Measurements from ENCODE around the gene PPP2R2D. TPM values are rescaled to one million over a fixed set of nuclear protein-coding genes. Genes with fewer than 3 reads are reported as not detected.
"Not testable (repeated sequence)": the region's sequence is repeated elsewhere in the genome, so short reads cannot be mapped to it uniquely, and the experiment has no call there.

PPP2R2D gene
- total RNA-seq, 8 experiments from 2014 or later, result 21.9 to 32.4 (median 30.7) TPM

DNA sequence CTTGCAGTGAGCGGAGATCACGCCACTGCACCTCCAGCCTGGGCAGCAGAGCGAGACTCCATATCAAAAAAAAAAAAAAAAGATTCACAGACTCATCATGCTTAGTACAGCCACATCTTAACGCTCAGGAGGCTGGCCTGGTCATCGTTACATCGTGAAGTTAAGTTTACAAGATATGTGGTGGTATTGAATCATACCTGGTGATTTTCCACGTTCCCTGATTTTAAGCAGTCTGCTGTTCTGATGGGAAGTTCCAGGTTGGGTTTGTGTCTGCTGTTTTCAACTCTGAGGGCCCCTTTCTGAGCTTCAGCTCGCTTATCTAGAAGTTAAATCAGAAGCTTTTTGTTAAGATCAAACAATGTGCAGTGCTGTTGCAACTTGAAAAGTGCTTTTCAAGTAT is 6.9 kb downstream of the PPP2R2D start:
- Histone ChIP-seq H3K4me3 (no peak overlapping the region), H3K27ac (no peak overlapping the region), H3K4me1 (replicated peaks in 1 of 2) (peaks cover 3 to 31% of the 10 kb centered on the region in 2 donors)
- no peak for ATAC-seq (replicated peaks in 6 of 8)
- in situ Hi-C loops (cut with MboI; ENCODE audit: low pct_unique_long_range_greater_than_20kb in 2 of 9, low sequenced_read_pairs in 9 of 9, unreplicated experiment in 9 of 9), result no loop called here
- 40 to 100% (median 94%) methylated on average over 1 to 6 of the region's 8 CpGs; no CpG with 5 or more reads in 1 of the 10 experiments for WGBS, 10 experiments

- Histone ChIP-seq H3K4me3 (no peak overlapping the region), H3K4me1 (replicated peaks in 1 of 2) (peaks cover 3 to 26% of the 10 kb centered on the region in 2 donors), H3K27ac (no peak overlapping the region)
- in situ Hi-C loops (cut with MboI; ENCODE audit: low pct_unique_long_range_greater_than_20kb in 2 of 9, low sequenced_read_pairs in 9 of 9, unreplicated experiment in 9 of 9), result no loop called here
- no peak for ATAC-seq (replicated peaks in 6 of 8)
- WGBS, 10 experiments, result 75 to 100% (median 97%) methylated on average over 2 to 5 of the region's 5 CpGs; no CpG with 5 or more reads in 2 of the 10 experiments
Measured at GRCh38 chr10:131908151-131908550, 7.3 kb downstream of the PPP2R2D start.

DNA sequence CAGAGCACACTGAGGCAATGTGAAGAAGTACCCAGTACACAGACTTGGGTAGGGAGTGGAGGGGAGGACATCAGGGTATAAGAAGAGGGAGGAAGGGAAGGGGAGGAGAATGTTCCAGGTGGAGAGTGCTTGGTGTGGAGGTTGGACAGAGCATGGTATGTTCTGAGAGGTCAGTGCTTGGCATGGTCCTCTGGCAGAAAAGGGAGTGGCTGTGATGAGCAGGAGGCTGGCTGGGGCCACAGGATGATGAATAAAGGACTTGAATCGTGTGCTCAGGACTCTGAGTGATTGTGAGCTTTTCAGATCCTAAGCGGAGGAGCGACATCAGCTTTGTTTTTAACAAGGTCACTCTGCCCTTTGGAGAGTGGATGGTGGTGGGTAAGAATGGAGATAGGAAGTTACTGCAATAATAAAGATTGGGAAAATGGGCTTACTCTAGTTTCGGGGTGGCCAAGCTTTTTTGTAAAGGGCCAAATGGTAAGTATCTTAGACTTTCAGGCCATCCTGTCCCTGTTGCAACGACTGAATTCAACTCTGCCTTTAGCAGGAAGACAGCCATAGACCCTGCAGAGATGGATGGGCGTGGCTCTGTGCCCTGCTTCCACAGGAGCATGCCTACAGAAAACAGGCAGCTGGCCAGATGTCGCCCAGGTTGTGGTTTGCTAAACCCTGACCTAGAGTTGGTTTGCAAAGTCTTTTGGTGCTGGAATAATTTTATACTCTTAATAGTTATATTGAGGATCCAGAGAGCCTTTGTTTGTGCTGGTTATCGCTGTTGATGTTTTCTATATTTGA is 8.4 kb downstream of the PPP2R2D start:
- Histone ChIP-seq H3K4me3 (no peak overlapping the region), H3K27ac (no peak overlapping the region), H3K4me1 (replicated peaks in 1 of 2) (peaks cover 3 to 26% of the 10 kb centered on the region in 2 donors)
- in situ Hi-C loops (cut with MboI; ENCODE audit: low pct_unique_long_range_greater_than_20kb in 2 of 9, low sequenced_read_pairs in 9 of 9, unreplicated experiment in 9 of 9), result no loop called here
- no peak for ATAC-seq (replicated peaks in 6 of 8)
- 60 to 100% (median 79%) methylated on average over 1 to 8 of the region's 8 CpGs for WGBS, 10 experiments

DNA sequence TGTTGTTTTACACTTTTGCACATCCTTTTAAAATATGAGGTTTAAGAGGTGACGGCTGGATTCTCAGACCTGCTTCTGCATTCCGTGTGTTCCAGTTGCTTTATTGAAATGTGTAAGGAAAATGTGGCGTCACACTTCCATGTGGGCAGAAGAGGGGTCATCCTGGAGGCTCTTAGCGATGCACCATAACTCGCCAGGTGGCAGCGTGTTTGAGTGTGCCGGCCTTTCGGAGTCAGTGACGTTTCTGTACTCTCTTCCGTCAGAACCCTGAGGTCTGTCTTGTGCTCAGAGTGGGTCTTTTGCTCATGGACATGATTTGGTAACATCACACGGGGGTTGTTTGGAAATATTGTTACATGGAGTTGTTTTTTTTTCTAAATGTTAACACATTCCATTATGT is 9.1 kb downstream of the PPP2R2D start:
- Histone ChIP-seq H3K4me3 (no peak overlapping the region), H3K27ac (no peak overlapping the region), H3K4me1 (replicated peaks in 1 of 2) (peaks cover 3 to 26% of the 10 kb centered on the region in 2 donors)
- 53 to 100% (median 85%) methylated on average over 3 to 10 of the region's 11 CpGs for WGBS, 10 experiments
- no peak for ATAC-seq (replicated peaks in 6 of 8)
- in situ Hi-C loops (cut with MboI; ENCODE audit: low pct_unique_long_range_greater_than_20kb in 2 of 9, low sequenced_read_pairs in 9 of 9, unreplicated experiment in 9 of 9), result no loop called here

DNA sequence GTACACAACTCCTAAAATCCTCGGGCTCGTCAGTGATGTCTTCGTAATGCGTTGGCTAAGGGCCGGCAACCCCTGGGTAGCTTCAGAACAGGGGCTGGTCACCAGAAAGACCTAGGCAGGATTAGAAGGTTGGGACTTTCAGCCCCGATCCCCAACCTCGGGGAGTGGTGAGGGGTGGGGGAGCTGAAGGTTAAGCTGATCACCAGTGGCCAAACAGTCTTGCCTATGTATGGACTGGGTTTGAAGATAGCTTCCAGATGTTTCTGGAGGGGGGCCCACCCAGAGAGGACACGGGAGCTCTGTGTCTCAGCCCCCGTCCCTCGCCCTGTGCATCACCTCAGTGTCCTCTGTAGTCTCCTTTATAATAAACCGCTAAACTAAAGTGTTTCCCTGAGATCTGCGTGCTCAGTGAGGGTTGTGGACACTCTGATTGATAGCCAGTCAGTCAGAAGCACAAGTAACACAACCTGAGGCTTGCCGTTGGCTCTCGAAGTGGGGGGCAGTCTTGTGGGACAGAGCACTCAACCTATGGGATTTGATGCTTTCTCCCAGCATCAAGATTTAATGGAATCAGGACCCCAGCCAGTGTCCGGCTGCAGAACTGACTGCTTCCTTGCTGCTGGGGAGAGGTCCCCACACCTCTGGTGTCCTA is 10.0 kb downstream of the PPP2R2D start:
- H3K27ac ChIP-seq, result peak overlapping the region in 1 of 2 donors; percentile 48
- peak in 1 of 8 experiments; percentile 20 for ATAC-seq (replicated peaks in 6 of 8)
- H3K4me1 ChIP-seq (replicated peaks in 1 of 2), result peaks cover 3 to 26% of the 10 kb centered on the region in 2 donors
- H3K4me3 ChIP-seq, result no peak overlapping the region
- in situ Hi-C loops (cut with MboI; ENCODE audit: low pct_unique_long_range_greater_than_20kb in 2 of 9, low sequenced_read_pairs in 9 of 9, unreplicated experiment in 9 of 9), result no loop called here
- 81 to 100% (median 89%) methylated on average over 3 to 11 of the region's 15 CpGs; no CpG with 5 or more reads in 4 of the 10 experiments for WGBS, 10 experiments

GRCh38 chr10:131911451-131911850 is 10.6 kb downstream of the PPP2R2D start:
- Histone ChIP-seq H3K4me1 (replicated peaks in 1 of 2) (peaks cover 3 to 26% of the 10 kb centered on the region in 2 donors), H3K4me3 (no peak overlapping the region), H3K27ac (peak overlapping the region in 1 of 2 donors; percentile 48)
- in situ Hi-C loops (cut with MboI; ENCODE audit: low pct_unique_long_range_greater_than_20kb in 2 of 9, low sequenced_read_pairs in 9 of 9, unreplicated experiment in 9 of 9), result no loop called here
- 68 to 96% (median 83%) methylated on average over 4 to 9 of the region's 9 CpGs; no CpG with 5 or more reads in 4 of the 10 experiments for WGBS, 10 experiments
- ATAC-seq (replicated peaks in 6 of 8), result peak in 4 of 8 experiments; percentile 18 to 65 (median 43)

- in situ Hi-C loops (cut with MboI; ENCODE audit: low pct_unique_long_range_greater_than_20kb in 2 of 9, low sequenced_read_pairs in 9 of 9, unreplicated experiment in 9 of 9), result no loop called here
- Histone ChIP-seq H3K4me3 (no peak overlapping the region), H3K27ac (no peak overlapping the region), H3K4me1 (replicated peaks in 1 of 2) (peaks cover 3 to 26% of the 10 kb centered on the region in 2 donors)
- 90 to 100% (median 100%) methylated on average over 1 to 3 of the region's 3 CpGs; no CpG with 5 or more reads in 2 of the 10 experiments for WGBS, 10 experiments
- ATAC-seq (replicated peaks in 6 of 8), result no peak
Measured at GRCh38 chr10:131912620-131913019, 11.8 kb downstream of the PPP2R2D start.

GRCh38 chr10:131915484-131915883 is 14.7 kb downstream of the PPP2R2D start:
- in situ Hi-C loops (cut with MboI; ENCODE audit: low pct_unique_long_range_greater_than_20kb in 2 of 9, low sequenced_read_pairs in 9 of 9, unreplicated experiment in 9 of 9), result no loop called here
- WGBS, 10 experiments, result 83 to 100% (median 90%) methylated on average over 3 to 9 of the region's 11 CpGs; no CpG with 5 or more reads in 3 of the 10 experiments
- no peak overlapping the region for H3K27ac ChIP-seq
- H3K4me3 ChIP-seq, result no peak overlapping the region
- peaks cover 0 to 18% of the 10 kb centered on the region in 2 donors for H3K4me1 ChIP-seq (replicated peaks in 1 of 2)
- ATAC-seq (replicated peaks in 6 of 8), result no peak

DNA sequence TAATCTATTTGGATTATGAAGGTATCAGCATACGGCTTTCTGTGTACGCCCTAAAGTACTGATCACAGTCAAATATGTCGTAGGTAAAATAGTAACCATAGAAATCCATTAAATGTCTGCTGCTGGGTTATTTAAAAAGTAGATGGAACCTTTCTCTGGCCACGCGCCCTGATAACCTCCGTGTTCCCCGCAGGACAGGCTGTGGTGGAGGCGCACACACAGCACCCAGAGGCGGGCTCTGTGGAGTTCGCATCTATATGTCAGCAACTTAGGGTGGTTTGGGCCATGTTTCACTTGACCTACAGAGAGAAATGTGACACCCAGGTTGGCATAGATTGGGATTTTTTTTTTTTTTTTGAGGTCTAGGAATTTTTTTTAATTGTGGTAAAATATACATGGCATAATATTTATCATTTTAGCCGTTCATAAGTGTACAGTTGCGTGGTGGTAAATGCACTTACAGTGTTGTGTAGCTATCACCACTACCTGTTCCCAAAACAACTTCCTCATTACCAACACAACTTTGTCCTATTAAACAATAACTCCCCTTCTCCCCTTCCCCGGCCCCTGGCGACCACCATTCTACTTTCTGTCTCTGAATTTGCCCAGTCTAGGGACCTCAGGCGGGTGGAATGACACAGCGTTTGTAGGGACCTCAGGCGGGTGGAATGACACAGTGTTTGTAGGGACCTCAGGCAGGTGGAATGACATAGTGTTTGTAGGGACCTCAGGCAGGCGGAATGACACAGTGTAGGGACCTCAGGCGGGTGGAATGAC is 15.4 kb downstream of the PPP2R2D start:
- in situ Hi-C loops (cut with MboI; ENCODE audit: low pct_unique_long_range_greater_than_20kb in 2 of 9, low sequenced_read_pairs in 9 of 9, unreplicated experiment in 9 of 9), result no loop called here
- Histone ChIP-seq H3K27ac (no peak overlapping the region), H3K4me1 (replicated peaks in 1 of 2) (peaks cover 2 to 11% of the 10 kb centered on the region in 2 donors), H3K4me3 (no peak overlapping the region)
- WGBS, 10 experiments, result 80 to 100% (median 95%) methylated on average over 1 to 13 of the region's 19 CpGs; no CpG with 5 or more reads in 2 of the 10 experiments
- ATAC-seq (replicated peaks in 6 of 8), result no peak

- ATAC-seq (replicated peaks in 6 of 8); in situ Hi-C loops (cut with MboI; ENCODE audit: low pct_unique_long_range_greater_than_20kb in 2 of 9, low sequenced_read_pairs in 9 of 9, unreplicated experiment in 9 of 9); H3K4me1 ChIP-seq (replicated peaks in 1 of 2); H3K27ac ChIP-seq; H3K4me3 ChIP-seq: not testable (repeated sequence)
- no CpG with 5 or more reads among the region's 11 CpGs for WGBS, 10 experiments
Measured at GRCh38 chr10:131916767-131917160, 16.0 kb downstream of the PPP2R2D start.

GRCh38 chr10:131917496-131917895 is 16.7 kb downstream of the PPP2R2D start:
- in situ Hi-C loops (cut with MboI; ENCODE audit: low pct_unique_long_range_greater_than_20kb in 2 of 9, low sequenced_read_pairs in 9 of 9, unreplicated experiment in 9 of 9); ATAC-seq (replicated peaks in 6 of 8); H3K4me3 ChIP-seq; H3K27ac ChIP-seq: not testable (repeated sequence)
- no CpG with 5 or more reads among the region's 11 CpGs for WGBS, 10 experiments
- H3K4me1 ChIP-seq (replicated peaks in 1 of 2), result peaks cover 11 to 12% of the 10 kb centered on the region in 2 donors

GRCh38 chr10:131919461-131919860 is 18.7 kb downstream of the PPP2R2D start:
- H3K4me1 ChIP-seq (replicated peaks in 1 of 2), result peaks cover 13 to 19% of the 10 kb centered on the region in 2 donors
- in situ Hi-C loops (cut with MboI; ENCODE audit: low pct_unique_long_range_greater_than_20kb in 2 of 9, low sequenced_read_pairs in 9 of 9, unreplicated experiment in 9 of 9); ATAC-seq (replicated peaks in 6 of 8); H3K27ac ChIP-seq; H3K4me3 ChIP-seq: not testable (repeated sequence)
- WGBS, 10 experiments, result 100% methylated on average over 2 of the region's 14 CpGs; no CpG with 5 or more reads in 9 of the 10 experiments

- Histone ChIP-seq H3K4me1 (replicated peaks in 1 of 2) (peaks cover 13 to 19% of the 10 kb centered on the region in 2 donors), H3K4me3 (no peak overlapping the region), H3K27ac (no peak overlapping the region)
- in situ Hi-C loops (cut with MboI; ENCODE audit: low pct_unique_long_range_greater_than_20kb in 2 of 9, low sequenced_read_pairs in 9 of 9, unreplicated experiment in 9 of 9), result no loop called here
- no peak for ATAC-seq (replicated peaks in 6 of 8)
- 82 to 100% (median 100%) methylated on average over 1 to 6 of the region's 11 CpGs; no CpG with 5 or more reads in 5 of the 10 experiments for WGBS, 10 experiments
Measured at GRCh38 chr10:131920151-131920550, 19.3 kb downstream of the PPP2R2D start.

Measured in motor neuron (in vitro differentiated cells).